HCT116 (cell line): ENCODE measurements around the gene TTYH2. TPM values are rescaled to one million over a fixed set of nuclear protein-coding genes. Genes with fewer than 3 reads are reported as not detected.

ENCODE experiments used
- ATAC-seq: fragments of 200-7000 bp; cut with Tn5 transposase; 2 replicates; pipeline ENCODE4 v1.9.1; 2020; ENCODE audit warnings: mild to moderate bottlenecking, moderate library complexity
- BruUV-seq: library from RNA; stranded (reverse); fragments of 400-500 nt; replicated peaks from 2 replicates; lab custom pipeline; 2021; lab: Mats Ljungman, UMichigan
- CTCF ChIA-PET: fragments of 300-600 bp; sonication (Branson Sonifier 250); formaldehyde crosslinking; loops from one replicate; lab custom pipeline; 2021; ENCODE audit warnings: antibody characterized with exemption; lab: Charles Lee
- POLR2A ChIA-PET: fragments of 300-600, 350-600 bp; sonication (Branson Sonifier 250); formaldehyde crosslinking; loops from one replicate; lab custom pipeline; 2021; ENCODE audit warnings: antibody characterized with exemption; lab: Charles Lee
- RAD21 ChIA-PET, 2 experiments: fragments of 300-600 bp; sonication (Branson Sonifier 250); formaldehyde crosslinking; loops; one replicate each; lab custom pipeline; 2023; ENCODE audit warnings: low total read pairs in 2 of 2; ENCODE audit not compliant: uncharacterized antibody in 2 of 2, unreplicated experiment in 2 of 2, low non-redundant PET in 1 of 2; lab: Charles Lee
- DNase-seq: peaks from one replicate; pipeline ENCODE4 v3.0.0-alpha.2; 2010; ENCODE audit warnings: low read depth, low spot score
- H2AFZ ChIP-seq: fragments of 200-600 bp; shearing (Covaris generic), sonication (generic); 2 replicates; pipeline ENCODE4 v1.6.1; 2017; ENCODE audit warnings: low read depth, mixed run types, mixed read lengths, antibody characterized with exemption, low read length; ENCODE audit not compliant: poor library complexity, severe bottlenecking
- H3K27ac ChIP-seq: 2 replicates; pipeline ENCODE4 v1.5.1; 2012; ENCODE audit warnings: low read depth, low read length
- H3K27me3 ChIP-seq: fragments of 200-600 bp; sonication (generic); 2 replicates; pipeline ENCODE4 v1.6.1; 2016; ENCODE audit warnings: mixed run types, low read length, mixed read lengths; ENCODE audit not compliant: insufficient read depth
- H3K36me3 ChIP-seq, 2 experiments: fragments of 200-500 bp in 1 of 2; fragments of 200-600 bp in 1 of 2; sonication (Bioruptor generic) in 1 of 2; sonication (generic) in 1 of 2; 2 replicates each; pipeline versions ENCODE4 v1.5.1 to v1.6.1; 2014 to 2016; ENCODE audit warnings: low read length in 2 of 2, inconsistent platforms in 1 of 2, mixed read lengths in 1 of 2, mixed run types in 1 of 2; ENCODE audit not compliant: insufficient read depth in 2 of 2, control insufficient read depth in 1 of 2
- H3K4me1 ChIP-seq, 2 experiments: fragments of 200-600 bp in 1 of 2; sonication (generic) in 1 of 2; 2 replicates each; pipeline versions ENCODE4 v1.5.1 to v1.6.1; 2012 to 2017; ENCODE audit warnings: low read length in 2 of 2, inconsistent platforms in 1 of 2, mild to moderate bottlenecking in 1 of 2, mixed read lengths in 1 of 2, mixed run types in 1 of 2, moderate library complexity in 1 of 2; ENCODE audit not compliant: insufficient read depth in 2 of 2, control insufficient read depth in 1 of 2
- H3K4me2 ChIP-seq: fragments of 200-600 bp; sonication (generic); 2 replicates; pipeline ENCODE4 v1.6.1; 2017; ENCODE audit warnings: mixed run types, low read length, mixed read lengths
- H3K4me3 ChIP-seq, 2 experiments: fragments of 200-600 bp in 1 of 2; sonication (generic) in 1 of 2; replicated peaks in 1 of 2; 2 replicates each; pipeline ENCODE4 v1.5.1; 2011 to 2016; ENCODE audit warnings: low read length in 2 of 2, control low read depth in 1 of 2, low read depth in 1 of 2, mild to moderate bottlenecking in 1 of 2, mixed read lengths in 1 of 2, mixed run types in 1 of 2
- H3K79me2 ChIP-seq: fragments of 200-600 bp; sonication (generic); 2 replicates; pipeline ENCODE4 v1.6.1; 2017; ENCODE audit warnings: mild to moderate bottlenecking, mixed run types, low read length, moderate library complexity, mixed read lengths; ENCODE audit not compliant: insufficient read depth
- H3K9ac ChIP-seq: fragments of 200-600 bp; sonication (generic); 2 replicates; pipeline ENCODE4 v1.6.1; 2016; ENCODE audit warnings: low read length, mixed read lengths
- H3K9me2 ChIP-seq: fragments of 200-600 bp; sonication (generic), shearing (Covaris generic); 2 replicates; pipeline ENCODE4 v1.6.1; 2017; ENCODE audit warnings: mixed run types, mild to moderate bottlenecking, moderate library complexity; ENCODE audit not compliant: insufficient read depth
- H3K9me3 ChIP-seq, 2 experiments: fragments of 200-500 bp in 1 of 2; fragments of 200-600 bp in 1 of 2; sonication (Bioruptor generic) in 1 of 2; sonication (generic) in 1 of 2; 2 replicates each; pipeline ENCODE4 v1.6.1; 2014 to 2017; ENCODE audit warnings: low read length in 2 of 2, mixed read lengths in 2 of 2, inconsistent platforms in 1 of 2, low read depth in 1 of 2, mild to moderate bottlenecking in 1 of 2, mixed run types in 1 of 2, moderate library complexity in 1 of 2; ENCODE audit not compliant: control insufficient read depth in 1 of 2, insufficient read depth in 1 of 2
- H4K20me1 ChIP-seq: fragments of 200-600 bp; sonication (generic), shearing (Covaris generic); 2 replicates; pipeline ENCODE4 v1.6.1; 2017; ENCODE audit warnings: mixed run types, mild to moderate bottlenecking, moderate library complexity; ENCODE audit not compliant: insufficient read depth
- CEBPB ChIP-seq: IDR thresholded peaks from 2 replicates; pipeline ENCODE4 v1.6.1; 2012; ENCODE audit warnings: low read depth
- EZH2 ChIP-seq: fragments of 200-600 bp; sonication (generic); IDR thresholded peaks from 2 replicates; pipeline ENCODE4 v1.6.1; 2017; ENCODE audit warnings: antibody characterized with exemption, mixed run types
- EZH2phosphoT487 ChIP-seq: fragments of 200-600 bp; IDR thresholded peaks from 2 replicates; pipeline ENCODE4 v1.6.1; 2018; ENCODE audit warnings: antibody characterized with exemption, borderline replicate concordance
- FOSL1 ChIP-seq: IDR thresholded peaks from 2 replicates; pipeline ENCODE4 v1.6.1; 2012; ENCODE audit warnings: low read depth
- SIN3A ChIP-seq: IDR thresholded peaks from 2 replicates; pipeline ENCODE4 v1.6.1; 2012; ENCODE audit warnings: low read depth
- SRF ChIP-seq: IDR thresholded peaks from 2 replicates; pipeline ENCODE4 v1.6.1; 2012; ENCODE audit warnings: low read depth
- TCF7L2 ChIP-seq: IDR thresholded peaks from 2 replicates; pipeline ENCODE4 v1.7.0; 2011; ENCODE audit warnings: borderline replicate concordance, inconsistent platforms; ENCODE audit not compliant: insufficient read depth, insufficient read length; ENCODE audit errors: extremely low read depth
- YY1 ChIP-seq: IDR thresholded peaks from 2 replicates; pipeline ENCODE4 v1.6.1; 2011; ENCODE audit warnings: low read length, low read depth, moderate library complexity, mild to moderate bottlenecking; ENCODE audit not compliant: insufficient replicate concordance; ENCODE audit errors: extremely low read depth
- ZFX ChIP-seq: fragments of 450-650 bp; IDR thresholded peaks from 2 replicates; pipeline ENCODE4 v1.6.1; 2017
- intact Hi-C: fragments of 100-400 bp; cut with micrococcal nuclease; formaldehyde crosslinking; loops from 2 replicates; pipeline ENCODE4 v1.10.0; 2022
- total RNA-seq: library from RNA; stranded (reverse); gene quantifications from one replicate; pipeline ENCODE4 v1.2.1, GENCODE V29; 2021; ENCODE audit not compliant: unreplicated experiment
- TF ChIP-seq, protein P1 (sequence below): IDR thresholded peaks from 2 replicates; pipeline ENCODE4 v1.6.1; 2012
- TF ChIP-seq, protein P2 (sequence below): IDR thresholded peaks from 2 replicates; pipeline ENCODE4 v1.6.1; 2011; ENCODE audit warnings: mild to moderate bottlenecking, low read length, moderate library complexity; ENCODE audit not compliant: insufficient replicate concordance; ENCODE audit errors: extremely low read depth
- TF ChIP-seq, protein P3 (sequence below): IDR thresholded peaks from 2 replicates; pipeline ENCODE4 v1.6.1; 2012

The TTYH2 gene
- total RNA-seq, 1 experiment from 2014 or later: 10.8 TPM

DNA sequence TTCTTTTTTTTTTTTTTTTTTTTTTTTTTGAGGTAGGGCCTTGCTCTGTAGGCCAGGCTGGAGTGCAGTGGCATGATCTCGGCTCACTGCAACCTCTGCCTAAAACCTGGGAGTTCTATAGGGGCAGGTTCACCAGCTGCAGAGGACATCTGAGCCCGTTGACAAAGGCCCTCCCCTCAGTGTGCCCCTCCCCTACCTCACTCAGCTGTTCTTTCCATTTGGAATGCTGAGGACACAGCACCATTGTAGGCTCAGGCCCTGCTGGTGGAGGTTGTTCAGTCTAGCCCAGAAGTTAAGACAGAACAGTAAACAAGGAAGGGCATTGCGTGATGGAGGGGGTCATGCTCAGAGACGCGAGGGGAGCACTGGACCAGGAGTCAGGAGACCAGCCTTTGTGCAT, 90.8 kb downstream of the TTYH2 start:
- BruUV-seq: no TSS peak
- Histone ChIP-seq H3K4me1 (peaks cover 0 to 3% of the 10 kb centered on the region in 2 experiments; a peak in 1 of 4 replicates), H3K4me2 (no peak overlapping the region), H3K79me2 (no peaks in the 10 kb centered on the region), H4K20me1 (no peaks in the 10 kb centered on the region), H3K4me3 (no peak overlapping the region), H3K36me3 (no peaks in the 10 kb centered on the region), H3K27me3 (no peaks in the 10 kb centered on the region), H3K9me2 (no peaks in the 10 kb centered on the region), H3K9ac (no peak overlapping the region), H2AFZ (no peak overlapping the region), H3K27ac (no peak overlapping the region), H3K9me3 (no peaks in the 10 kb centered on the region)
- intact Hi-C loops: loop anchor here (10.0 kb wide), 1 partner anchor 301 kb away; no protein-coding TSS in a partner anchor
- POLR2A ChIA-PET: interaction anchor here (1.2 kb wide), 1 partner anchor 15 kb away, joined by 3 read pairs; no protein-coding TSS in a partner anchor
- TF ChIP-seq, protein P1, sequence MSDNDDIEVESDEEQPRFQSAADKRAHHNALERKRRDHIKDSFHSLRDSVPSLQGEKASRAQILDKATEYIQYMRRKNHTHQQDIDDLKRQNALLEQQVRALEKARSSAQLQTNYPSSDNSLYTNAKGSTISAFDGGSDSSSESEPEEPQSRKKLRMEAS: no peak
- no peak for TF ChIP-seq CEBPB
- no peak for TF ChIP-seq TCF7L2
- TF ChIP-seq, protein P2, sequence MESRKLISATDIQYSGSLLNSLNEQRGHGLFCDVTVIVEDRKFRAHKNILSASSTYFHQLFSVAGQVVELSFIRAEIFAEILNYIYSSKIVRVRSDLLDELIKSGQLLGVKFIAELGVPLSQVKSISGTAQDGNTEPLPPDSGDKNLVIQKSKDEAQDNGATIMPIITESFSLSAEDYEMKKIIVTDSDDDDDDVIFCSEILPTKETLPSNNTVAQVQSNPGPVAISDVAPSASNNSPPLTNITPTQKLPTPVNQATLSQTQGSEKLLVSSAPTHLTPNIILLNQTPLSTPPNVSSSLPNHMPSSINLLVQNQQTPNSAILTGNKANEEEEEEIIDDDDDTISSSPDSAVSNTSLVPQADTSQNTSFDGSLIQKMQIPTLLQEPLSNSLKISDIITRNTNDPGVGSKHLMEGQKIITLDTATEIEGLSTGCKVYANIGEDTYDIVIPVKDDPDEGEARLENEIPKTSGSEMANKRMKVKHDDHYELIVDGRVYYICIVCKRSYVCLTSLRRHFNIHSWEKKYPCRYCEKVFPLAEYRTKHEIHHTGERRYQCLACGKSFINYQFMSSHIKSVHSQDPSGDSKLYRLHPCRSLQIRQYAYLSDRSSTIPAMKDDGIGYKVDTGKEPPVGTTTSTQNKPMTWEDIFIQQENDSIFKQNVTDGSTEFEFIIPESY: no peak
- TF ChIP-seq, protein P3, sequence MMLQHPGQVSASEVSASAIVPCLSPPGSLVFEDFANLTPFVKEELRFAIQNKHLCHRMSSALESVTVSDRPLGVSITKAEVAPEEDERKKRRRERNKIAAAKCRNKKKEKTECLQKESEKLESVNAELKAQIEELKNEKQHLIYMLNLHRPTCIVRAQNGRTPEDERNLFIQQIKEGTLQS: no peak
- no peak for TF ChIP-seq FOSL1
- TF ChIP-seq SRF: no peak
- no peak for TF ChIP-seq ZFX
- TF ChIP-seq EZH2phosphoT487: no peak
- no peak for TF ChIP-seq SIN3A
- TF ChIP-seq YY1: no peak
- TF ChIP-seq EZH2: no peak
- DNase-seq (no peak), ATAC-seq (no peak)
- CTCF ChIA-PET: interaction anchor here (0.7 to 1.8 kb wide), 3 partner anchors 57 to 64 kb away, joined by 5 to 6 read pairs (median 5); partner anchors contain the start of gene BTBD17
- RAD21 ChIA-PET: no interaction called here
